PFSK-1 (cell line): Measurements from ENCODE around the gene SLC39A7.

Source experiments
- FOXP2 ChIP-seq: optimal IDR thresholded peaks from 2 replicates; pipeline ENCODE3; 2011; ENCODE audit warnings: borderline replicate concordance, control low read depth, inconsistent platforms; ENCODE audit not compliant: insufficient read depth; ENCODE audit errors: extremely low read length, extremely low read depth
- POLR2AphosphoS5 ChIP-seq: IDR thresholded peaks from 2 replicates; pipeline ENCODE4 v1.6.1; 2012; ENCODE audit warnings: low read depth, mild to moderate bottlenecking, control low read depth, low read length, moderate library complexity
- SIN3A ChIP-seq: IDR thresholded peaks from 2 replicates; pipeline ENCODE4 v1.6.1; 2012; ENCODE audit warnings: mild to moderate bottlenecking, low read length, moderate library complexity, borderline replicate concordance; ENCODE audit not compliant: insufficient read depth
- TAF1 ChIP-seq: IDR thresholded peaks from 2 replicates; pipeline ENCODE4 v1.6.1; 2012; ENCODE audit warnings: low read length, control low read depth, borderline replicate concordance; ENCODE audit not compliant: insufficient read depth
- TF ChIP-seq, protein P1 (sequence below), 2 experiments: IDR thresholded peaks; 2 replicates each; pipeline versions ENCODE4 v1.6.1 to v1.8.0; 2011 to 2012; ENCODE audit warnings: low read depth in 2 of 2, low read length in 2 of 2, control low read depth in 1 of 2, inconsistent platforms in 1 of 2, mild to moderate bottlenecking in 1 of 2, moderate library complexity in 1 of 2; ENCODE audit not compliant: insufficient read depth in 1 of 2

Gene SLC39A7

DNA sequence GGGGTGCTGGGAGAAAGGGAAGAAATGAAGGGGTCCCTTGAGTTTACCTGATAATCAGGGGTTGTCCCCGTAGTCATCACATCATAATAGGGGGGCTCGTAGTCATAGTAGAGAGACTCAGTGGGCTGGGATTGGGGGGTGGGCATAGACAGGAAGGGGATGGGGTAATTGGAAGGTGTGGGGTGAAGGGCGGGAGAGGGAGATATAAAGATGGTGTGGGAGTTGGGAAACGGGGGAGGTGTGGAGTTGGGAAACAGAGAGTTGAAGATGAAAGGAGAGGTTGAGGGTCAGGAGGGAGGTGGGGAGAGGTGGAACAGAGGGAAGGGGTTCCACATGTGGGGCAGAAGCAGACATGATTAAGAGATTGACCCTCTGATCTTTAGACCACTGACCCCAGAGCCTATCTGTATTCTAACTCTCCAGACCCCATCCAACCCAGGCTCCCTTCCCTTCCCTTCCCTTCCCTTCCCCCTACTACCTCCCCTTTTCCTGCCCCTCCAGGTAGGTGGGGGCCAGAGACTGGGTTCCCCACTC is 14.9 kb upstream of the SLC39A7 start:
- TF ChIP-seq SIN3A (no peak), POLR2AphosphoS5 (no peak), FOXP2 (no peak)
- TF ChIP-seq, protein P1, sequence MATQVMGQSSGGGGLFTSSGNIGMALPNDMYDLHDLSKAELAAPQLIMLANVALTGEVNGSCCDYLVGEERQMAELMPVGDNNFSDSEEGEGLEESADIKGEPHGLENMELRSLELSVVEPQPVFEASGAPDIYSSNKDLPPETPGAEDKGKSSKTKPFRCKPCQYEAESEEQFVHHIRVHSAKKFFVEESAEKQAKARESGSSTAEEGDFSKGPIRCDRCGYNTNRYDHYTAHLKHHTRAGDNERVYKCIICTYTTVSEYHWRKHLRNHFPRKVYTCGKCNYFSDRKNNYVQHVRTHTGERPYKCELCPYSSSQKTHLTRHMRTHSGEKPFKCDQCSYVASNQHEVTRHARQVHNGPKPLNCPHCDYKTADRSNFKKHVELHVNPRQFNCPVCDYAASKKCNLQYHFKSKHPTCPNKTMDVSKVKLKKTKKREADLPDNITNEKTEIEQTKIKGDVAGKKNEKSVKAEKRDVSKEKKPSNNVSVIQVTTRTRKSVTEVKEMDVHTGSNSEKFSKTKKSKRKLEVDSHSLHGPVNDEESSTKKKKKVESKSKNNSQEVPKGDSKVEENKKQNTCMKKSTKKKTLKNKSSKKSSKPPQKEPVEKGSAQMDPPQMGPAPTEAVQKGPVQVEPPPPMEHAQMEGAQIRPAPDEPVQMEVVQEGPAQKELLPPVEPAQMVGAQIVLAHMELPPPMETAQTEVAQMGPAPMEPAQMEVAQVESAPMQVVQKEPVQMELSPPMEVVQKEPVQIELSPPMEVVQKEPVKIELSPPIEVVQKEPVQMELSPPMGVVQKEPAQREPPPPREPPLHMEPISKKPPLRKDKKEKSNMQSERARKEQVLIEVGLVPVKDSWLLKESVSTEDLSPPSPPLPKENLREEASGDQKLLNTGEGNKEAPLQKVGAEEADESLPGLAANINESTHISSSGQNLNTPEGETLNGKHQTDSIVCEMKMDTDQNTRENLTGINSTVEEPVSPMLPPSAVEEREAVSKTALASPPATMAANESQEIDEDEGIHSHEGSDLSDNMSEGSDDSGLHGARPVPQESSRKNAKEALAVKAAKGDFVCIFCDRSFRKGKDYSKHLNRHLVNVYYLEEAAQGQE (IDR thresholded peaks at IDR 0.05; ENCODE audit: insufficient read depth in 1 of 2, low read depth in 2 of 2, low read length in 2 of 2) = no peak

DNA sequence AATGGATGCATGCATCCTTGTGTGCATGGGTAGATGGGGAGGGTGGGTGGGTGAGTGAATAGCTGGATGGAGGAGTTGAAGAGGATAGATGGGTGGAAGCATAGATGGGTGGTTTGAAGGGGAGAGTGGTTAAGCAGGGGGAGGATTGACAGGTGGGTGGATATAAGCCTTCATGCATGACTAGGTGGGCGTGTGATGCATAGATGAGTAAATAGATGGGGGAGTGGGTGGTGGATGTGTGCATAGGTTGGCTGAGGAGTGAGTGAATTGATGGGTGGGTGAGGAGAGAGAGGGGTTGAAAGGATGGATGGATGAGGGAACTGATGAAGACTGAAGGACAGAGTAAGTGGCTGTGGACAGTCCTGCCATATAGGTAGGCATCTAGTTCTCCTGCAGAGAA is 12.9 kb upstream of the SLC39A7 start:
- TF ChIP-seq TAF1 = no peak
- TF ChIP-seq SIN3A = no peak

DNA sequence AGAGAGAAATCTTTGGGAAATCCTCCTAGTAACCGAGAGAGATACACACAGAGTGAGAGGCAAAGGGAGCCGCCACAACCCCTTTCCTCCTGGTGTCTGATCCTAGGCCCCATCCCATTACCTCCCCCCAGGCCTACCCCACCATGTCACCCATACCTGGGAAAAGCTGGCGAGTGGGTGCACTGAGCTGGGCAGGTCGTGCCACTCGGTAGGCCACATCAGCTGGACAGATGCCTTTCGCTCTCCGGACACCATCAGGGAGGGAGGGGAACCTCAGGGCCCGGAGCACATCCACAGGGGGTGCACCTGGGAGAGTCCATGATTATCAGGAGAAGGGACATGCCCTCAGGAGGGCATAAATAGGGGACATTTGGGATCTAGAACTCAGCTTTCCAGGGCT is 11.5 kb upstream of the SLC39A7 start:
- TF ChIP-seq POLR2AphosphoS5 = no peak
- TF ChIP-seq FOXP2 = no peak
- TF ChIP-seq TAF1 = no peak
- no peak for TF ChIP-seq SIN3A
- TF ChIP-seq, protein P1 (IDR thresholded peaks at IDR 0.05; ENCODE audit: insufficient read depth in 1 of 2, low read depth in 2 of 2, low read length in 2 of 2) = no peak

DNA sequence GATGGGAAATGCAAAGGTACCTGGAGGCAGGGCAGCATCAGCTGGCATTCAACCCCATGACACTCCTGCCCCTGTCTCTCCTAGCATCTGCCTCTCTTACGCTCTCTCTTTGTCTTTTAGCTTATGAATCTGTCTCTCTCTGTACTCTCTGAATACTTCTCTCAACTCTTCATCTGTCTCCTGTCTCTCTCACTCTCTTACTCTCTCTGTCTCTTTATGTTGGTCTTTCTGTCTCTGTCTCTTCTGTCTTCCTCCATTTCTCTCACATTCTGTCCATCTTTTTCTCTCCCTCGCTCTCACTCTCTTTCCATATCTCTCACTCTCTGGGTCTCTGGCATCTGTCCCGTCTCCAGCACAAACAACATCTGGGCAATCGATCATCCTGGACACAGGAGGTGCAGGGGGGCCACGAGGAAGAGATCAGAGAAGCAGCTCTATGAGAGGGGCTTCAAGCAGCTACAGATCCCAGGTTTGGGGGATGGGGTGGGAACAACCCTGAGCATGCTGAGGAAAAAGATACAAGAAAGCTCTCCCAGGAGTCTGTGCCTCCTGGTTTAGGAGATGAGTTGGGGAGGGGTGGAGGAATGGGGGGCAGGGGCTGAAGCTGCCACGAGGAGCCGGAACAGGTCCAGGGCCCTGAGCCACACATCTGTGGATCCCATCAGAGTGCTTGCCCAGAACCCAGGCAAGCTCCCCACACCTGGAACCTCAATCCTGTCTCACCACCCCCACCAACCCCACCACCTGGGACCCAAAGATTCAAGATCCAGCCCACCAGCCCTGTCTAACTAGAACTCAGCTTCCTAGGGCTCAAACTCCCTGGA is 10.8 kb upstream of the SLC39A7 start:
- TF ChIP-seq FOXP2 = no peak
- TF ChIP-seq, protein P1 (IDR thresholded peaks at IDR 0.05; ENCODE audit: insufficient read depth in 1 of 2, low read depth in 2 of 2, low read length in 2 of 2) = no peak
- TF ChIP-seq SIN3A = no peak
- no peak for TF ChIP-seq POLR2AphosphoS5
- TF ChIP-seq TAF1 = no peak

DNA sequence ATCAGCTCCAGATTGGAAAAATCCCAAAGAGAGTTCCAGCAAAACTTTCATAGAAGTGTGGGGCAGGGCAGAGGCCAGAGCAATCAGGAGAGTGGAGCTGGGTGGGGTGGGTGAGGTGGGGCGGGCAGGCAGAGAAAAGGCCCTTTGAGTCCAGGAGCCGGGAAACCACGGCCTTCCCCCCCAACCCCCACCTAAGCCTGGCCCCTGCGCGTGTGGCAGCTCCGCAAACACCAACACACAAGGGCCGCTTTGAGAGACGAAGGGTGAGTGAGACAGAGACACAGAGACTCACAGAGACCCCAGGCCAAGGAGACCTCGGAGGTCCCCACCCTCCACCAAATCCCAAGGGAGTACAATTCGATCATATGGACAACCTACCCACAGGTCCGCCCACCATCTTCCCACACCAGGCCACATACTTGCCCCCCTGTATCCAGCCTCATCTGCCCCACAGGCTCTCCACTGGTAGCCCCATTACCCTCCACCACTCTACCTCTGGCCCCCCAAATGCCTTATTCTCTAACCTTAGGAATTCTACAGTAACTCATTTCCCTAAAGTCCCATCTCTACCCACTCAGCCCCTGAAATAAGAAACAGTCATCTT is 10.1 kb upstream of the SLC39A7 start:
- TF ChIP-seq, protein P1 (IDR thresholded peaks at IDR 0.05; ENCODE audit: insufficient read depth in 1 of 2, low read depth in 2 of 2, low read length in 2 of 2) = no peak
- TF ChIP-seq SIN3A (no peak), TAF1 (no peak), FOXP2 (no peak), POLR2AphosphoS5 (no peak)
